HCT116 (cell line): Measurements from ENCODE around the gene FBXO48. TPM values are rescaled to one million over a fixed set of nuclear protein-coding genes. Genes with fewer than 3 reads are reported as not detected.

Experiments used
- ATAC-seq: fragments of 200-7000 bp; cut with Tn5 transposase; 2 replicates; pipeline ENCODE4 v1.9.1; 2020; ENCODE audit warnings: mild to moderate bottlenecking, moderate library complexity
- BruUV-seq: library from RNA; stranded (reverse); fragments of 400-500 nt; replicated peaks from 2 replicates; lab custom pipeline; 2021; lab: Mats Ljungman, UMichigan
- CTCF ChIA-PET: fragments of 300-600 bp; sonication (Branson Sonifier 250); formaldehyde crosslinking; loops from one replicate; lab custom pipeline; 2021; ENCODE audit warnings: antibody characterized with exemption; lab: Charles Lee
- POLR2A ChIA-PET: fragments of 300-600, 350-600 bp; sonication (Branson Sonifier 250); formaldehyde crosslinking; loops from one replicate; lab custom pipeline; 2021; ENCODE audit warnings: antibody characterized with exemption; lab: Charles Lee
- RAD21 ChIA-PET, 2 experiments: fragments of 300-600 bp; sonication (Branson Sonifier 250); formaldehyde crosslinking; loops; one replicate each; lab custom pipeline; 2023; ENCODE audit warnings: low total read pairs in 2 of 2; ENCODE audit not compliant: uncharacterized antibody in 2 of 2, unreplicated experiment in 2 of 2, low non-redundant PET in 1 of 2; lab: Charles Lee
- DNase-seq: peaks from one replicate; pipeline ENCODE4 v3.0.0-alpha.2; 2010; ENCODE audit warnings: low read depth, low spot score
- H2AFZ ChIP-seq: fragments of 200-600 bp; shearing (Covaris generic), sonication (generic); 2 replicates; pipeline ENCODE4 v1.6.1; 2017; ENCODE audit warnings: low read depth, mixed run types, mixed read lengths, antibody characterized with exemption, low read length; ENCODE audit not compliant: poor library complexity, severe bottlenecking
- H3K27ac ChIP-seq: 2 replicates; pipeline ENCODE4 v1.5.1; 2012; ENCODE audit warnings: low read depth, low read length
- H3K27me3 ChIP-seq: fragments of 200-600 bp; sonication (generic); 2 replicates; pipeline ENCODE4 v1.6.1; 2016; ENCODE audit warnings: mixed run types, low read length, mixed read lengths; ENCODE audit not compliant: insufficient read depth
- H3K36me3 ChIP-seq, 2 experiments: fragments of 200-500 bp in 1 of 2; fragments of 200-600 bp in 1 of 2; sonication (Bioruptor generic) in 1 of 2; sonication (generic) in 1 of 2; 2 replicates each; pipeline versions ENCODE4 v1.5.1 to v1.6.1; 2014 to 2016; ENCODE audit warnings: low read length in 2 of 2, inconsistent platforms in 1 of 2, mixed read lengths in 1 of 2, mixed run types in 1 of 2; ENCODE audit not compliant: insufficient read depth in 2 of 2, control insufficient read depth in 1 of 2
- H3K4me1 ChIP-seq, 2 experiments: fragments of 200-600 bp in 1 of 2; sonication (generic) in 1 of 2; 2 replicates each; pipeline versions ENCODE4 v1.5.1 to v1.6.1; 2012 to 2017; ENCODE audit warnings: low read length in 2 of 2, inconsistent platforms in 1 of 2, mild to moderate bottlenecking in 1 of 2, mixed read lengths in 1 of 2, mixed run types in 1 of 2, moderate library complexity in 1 of 2; ENCODE audit not compliant: insufficient read depth in 2 of 2, control insufficient read depth in 1 of 2
- H3K4me2 ChIP-seq: fragments of 200-600 bp; sonication (generic); 2 replicates; pipeline ENCODE4 v1.6.1; 2017; ENCODE audit warnings: mixed run types, low read length, mixed read lengths
- H3K4me3 ChIP-seq, 2 experiments: fragments of 200-600 bp in 1 of 2; sonication (generic) in 1 of 2; replicated peaks in 1 of 2; 2 replicates each; pipeline ENCODE4 v1.5.1; 2011 to 2016; ENCODE audit warnings: low read length in 2 of 2, control low read depth in 1 of 2, low read depth in 1 of 2, mild to moderate bottlenecking in 1 of 2, mixed read lengths in 1 of 2, mixed run types in 1 of 2
- H3K79me2 ChIP-seq: fragments of 200-600 bp; sonication (generic); 2 replicates; pipeline ENCODE4 v1.6.1; 2017; ENCODE audit warnings: mild to moderate bottlenecking, mixed run types, low read length, moderate library complexity, mixed read lengths; ENCODE audit not compliant: insufficient read depth
- H3K9ac ChIP-seq: fragments of 200-600 bp; sonication (generic); 2 replicates; pipeline ENCODE4 v1.6.1; 2016; ENCODE audit warnings: low read length, mixed read lengths
- H3K9me2 ChIP-seq: fragments of 200-600 bp; sonication (generic), shearing (Covaris generic); 2 replicates; pipeline ENCODE4 v1.6.1; 2017; ENCODE audit warnings: mixed run types, mild to moderate bottlenecking, moderate library complexity; ENCODE audit not compliant: insufficient read depth
- H3K9me3 ChIP-seq, 2 experiments: fragments of 200-500 bp in 1 of 2; fragments of 200-600 bp in 1 of 2; sonication (Bioruptor generic) in 1 of 2; sonication (generic) in 1 of 2; 2 replicates each; pipeline ENCODE4 v1.6.1; 2014 to 2017; ENCODE audit warnings: low read length in 2 of 2, mixed read lengths in 2 of 2, inconsistent platforms in 1 of 2, low read depth in 1 of 2, mild to moderate bottlenecking in 1 of 2, mixed run types in 1 of 2, moderate library complexity in 1 of 2; ENCODE audit not compliant: control insufficient read depth in 1 of 2, insufficient read depth in 1 of 2
- H4K20me1 ChIP-seq: fragments of 200-600 bp; sonication (generic), shearing (Covaris generic); 2 replicates; pipeline ENCODE4 v1.6.1; 2017; ENCODE audit warnings: mixed run types, mild to moderate bottlenecking, moderate library complexity; ENCODE audit not compliant: insufficient read depth
- ATF3 ChIP-seq: IDR thresholded peaks from 2 replicates; pipeline ENCODE4 v1.6.1; 2012
- CBX3 ChIP-seq: IDR thresholded peaks from 2 replicates; pipeline ENCODE4 v1.6.1; 2012; ENCODE audit warnings: low read depth
- CEBPB ChIP-seq: IDR thresholded peaks from 2 replicates; pipeline ENCODE4 v1.6.1; 2012; ENCODE audit warnings: low read depth
- CTCF ChIP-seq, 3 experiments: fragments of 200-600 bp in 1 of 3; sonication (generic) in 1 of 3; IDR thresholded peaks in 2 of 3; conservative IDR thresholded peaks in 1 of 3; 2 replicates each; pipeline ENCODE4 v1.5.1; 2012 to 2017; ENCODE audit warnings: low read depth in 2 of 3, low read length in 2 of 3, antibody characterized with exemption in 1 of 3, borderline replicate concordance in 1 of 3, control low read depth in 1 of 3, mild to moderate bottlenecking in 1 of 3, mixed read lengths in 1 of 3, mixed run types in 1 of 3, moderate library complexity in 1 of 3; ENCODE audit not compliant: insufficient read depth in 1 of 3
- EGR1 ChIP-seq: IDR thresholded peaks from 2 replicates; pipeline ENCODE4 v1.6.1; 2012; ENCODE audit warnings: low read depth
- ELF1 ChIP-seq: IDR thresholded peaks from 2 replicates; pipeline ENCODE4 v1.6.1; 2012; ENCODE audit warnings: low read depth, borderline replicate concordance
- EZH2 ChIP-seq: fragments of 200-600 bp; sonication (generic); IDR thresholded peaks from 2 replicates; pipeline ENCODE4 v1.6.1; 2017; ENCODE audit warnings: antibody characterized with exemption, mixed run types
- FOSL1 ChIP-seq: IDR thresholded peaks from 2 replicates; pipeline ENCODE4 v1.6.1; 2012; ENCODE audit warnings: low read depth
- JUND ChIP-seq: IDR thresholded peaks from 2 replicates; pipeline ENCODE4 v1.6.1; 2012
- MAX ChIP-seq: IDR thresholded peaks from 2 replicates; pipeline ENCODE4 v1.6.1; 2012
- RAD21 ChIP-seq: IDR thresholded peaks from 2 replicates; pipeline ENCODE4 v1.6.1; 2012; ENCODE audit warnings: low read depth, mild to moderate bottlenecking
- REST ChIP-seq: IDR thresholded peaks from 2 replicates; pipeline ENCODE4 v1.6.1; 2012; ENCODE audit warnings: low read depth
- SP1 ChIP-seq: IDR thresholded peaks from 2 replicates; pipeline ENCODE4 v1.6.1; 2012; ENCODE audit warnings: low read depth
- SRF ChIP-seq: IDR thresholded peaks from 2 replicates; pipeline ENCODE4 v1.6.1; 2012; ENCODE audit warnings: low read depth
- TCF7L2 ChIP-seq: IDR thresholded peaks from 2 replicates; pipeline ENCODE4 v1.7.0; 2011; ENCODE audit warnings: borderline replicate concordance, inconsistent platforms; ENCODE audit not compliant: insufficient read depth, insufficient read length; ENCODE audit errors: extremely low read depth
- YY1 ChIP-seq: IDR thresholded peaks from 2 replicates; pipeline ENCODE4 v1.6.1; 2011; ENCODE audit warnings: low read length, low read depth, moderate library complexity, mild to moderate bottlenecking; ENCODE audit not compliant: insufficient replicate concordance; ENCODE audit errors: extremely low read depth
- ZFX ChIP-seq: fragments of 450-650 bp; IDR thresholded peaks from 2 replicates; pipeline ENCODE4 v1.6.1; 2017
- intact Hi-C: fragments of 100-400 bp; cut with micrococcal nuclease; formaldehyde crosslinking; loops from 2 replicates; pipeline ENCODE4 v1.10.0; 2022
- total RNA-seq: library from RNA; stranded (reverse); gene quantifications from one replicate; pipeline ENCODE4 v1.2.1, GENCODE V29; 2021; ENCODE audit not compliant: unreplicated experiment

The FBXO48 gene
- total RNA-seq, 1 experiment from 2014 or later: 0.91 TPM

- Histone ChIP-seq H3K9ac (no peak overlapping the region), H4K20me1 (no peaks in the 10 kb centered on the region), H3K4me1 (peaks cover 0 to under 1% of the 10 kb centered on the region in 2 experiments; a peak in 1 of 4 replicates), H3K9me3 (no peaks in the 10 kb centered on the region), H3K27ac (no peak overlapping the region), H2AFZ (no peak overlapping the region), H3K4me3 (no peak overlapping the region), H3K36me3 (no peaks in the 10 kb centered on the region), H3K4me2 (no peak overlapping the region), H3K9me2 (no peaks in the 10 kb centered on the region), H3K27me3 (no peaks in the 10 kb centered on the region), H3K79me2 (no peaks in the 10 kb centered on the region)
- POLR2A ChIA-PET: no interaction called here
- ATAC-seq (no peak), DNase-seq (no peak)
- intact Hi-C loops: no loop called here
- BruUV-seq: no TSS peak
- RAD21 ChIA-PET: no interaction called here
- CTCF ChIA-PET: no interaction called here
- TF ChIP-seq MAX (no peak), TCF7L2 (no peak), ATF3 (no peak), YY1 (no peak), ZFX (no peak), EGR1 (no peak), EZH2 (no peak), ELF1 (no peak), REST (no peak), FOSL1 (no peak), CTCF (IDR thresholded peaks at IDR 0.05 in 2 of 3, conservative IDR thresholded peaks at IDR 0.05 in 1 of 3; ENCODE audit: borderline replicate concordance in 1 of 3, insufficient read depth in 1 of 3, low read depth in 2 of 3, low read length in 2 of 3) (no peak), RAD21 (no peak), JUND (no peak), CEBPB (no peak), CBX3 (no peak), SP1 (no peak), SRF (no peak)
These were observed 30.8 kb downstream of the FBXO48 start for GRCh38 chr2:68436270-68436669.
